Measurements from ENCODE around the gene ZNF362.
"Not testable (repeated sequence)": the region's sequence is repeated elsewhere in the genome, so short reads cannot be mapped to it uniquely, and the experiment has no call there.

The ZNF362 gene

GRCh38 chr1:33309351-33309750, 53.1 kb downstream of the ZNF362 start:
- DNase-seq: not testable (repeated sequence)

DNA sequence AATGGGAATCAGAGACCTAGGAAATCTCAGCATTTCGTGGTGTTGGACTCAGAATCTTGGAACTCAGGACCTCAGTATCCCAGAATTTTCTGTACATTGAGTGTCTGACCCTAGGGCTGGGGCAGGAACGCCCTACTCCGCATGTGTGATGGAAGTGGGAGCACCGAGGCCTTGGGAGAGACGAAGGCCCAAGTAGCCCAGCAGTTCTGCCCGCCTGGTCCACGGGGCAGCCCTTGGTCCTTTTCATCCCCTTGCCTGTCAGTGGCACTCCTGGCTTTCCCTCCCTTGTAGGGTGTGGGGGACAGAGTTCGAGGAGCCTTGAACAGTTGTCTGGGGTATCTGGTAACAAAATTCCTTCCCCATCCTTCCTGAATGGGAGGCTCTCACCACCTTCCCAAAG, 54.4 kb downstream of the ZNF362 start:
- no peak for DNase-seq

- DNase-seq: no peak
These were observed 55.6 kb downstream of the ZNF362 start for GRCh38 chr1:33311706-33312412.

GRCh38 chr1:33312413-33312749, 56.1 kb downstream of the ZNF362 start:
- no peak for DNase-seq

DNA sequence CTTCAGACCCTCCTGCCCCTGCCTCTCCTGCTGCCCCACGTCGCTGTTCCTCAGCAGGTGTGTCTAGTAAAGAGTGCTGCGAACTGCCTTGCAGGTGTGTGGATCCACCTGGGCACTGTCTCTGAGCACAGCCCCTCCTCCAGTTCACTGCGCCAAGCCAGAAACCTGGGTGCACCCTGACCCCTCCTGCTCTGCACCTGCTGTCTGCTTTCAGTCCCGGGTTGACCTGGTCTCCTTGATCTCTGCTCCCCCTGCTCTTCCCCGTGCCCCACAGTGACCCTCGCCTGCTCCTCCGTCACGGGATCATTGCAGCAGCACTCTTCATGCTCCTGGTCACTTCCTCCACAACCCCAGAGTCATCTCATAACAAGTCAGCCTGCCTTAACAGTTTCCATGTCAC, 58.1 kb downstream of the ZNF362 start:
- no peak for DNase-seq

- no peak for DNase-seq
These were observed 60.3 kb downstream of the ZNF362 start for GRCh38 chr1:33316601-33317000.

DNA sequence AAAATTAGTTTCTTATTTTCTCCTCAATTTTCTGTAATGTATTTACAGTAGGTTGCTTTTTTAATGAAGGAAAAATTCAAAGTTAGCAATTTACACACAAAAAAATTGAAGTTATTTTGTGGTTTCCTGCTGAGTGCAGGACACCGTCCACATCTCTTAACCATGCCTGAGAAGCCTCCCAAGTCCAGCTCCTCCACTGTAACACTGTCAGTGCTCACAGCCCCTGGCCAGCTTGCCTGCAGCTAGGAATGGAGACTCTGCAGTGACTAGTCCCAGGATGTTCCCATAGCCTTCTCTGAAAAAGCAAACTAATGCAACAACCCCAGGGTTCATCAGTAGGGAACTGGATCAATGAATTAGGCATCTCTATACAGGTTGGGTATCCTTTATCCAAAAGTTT, 61.1 kb downstream of the ZNF362 start:
- no peak for DNase-seq

- no peak for DNase-seq
These were observed 61.7 kb downstream of the ZNF362 start for GRCh38 chr1:33317946-33318345.

DNA sequence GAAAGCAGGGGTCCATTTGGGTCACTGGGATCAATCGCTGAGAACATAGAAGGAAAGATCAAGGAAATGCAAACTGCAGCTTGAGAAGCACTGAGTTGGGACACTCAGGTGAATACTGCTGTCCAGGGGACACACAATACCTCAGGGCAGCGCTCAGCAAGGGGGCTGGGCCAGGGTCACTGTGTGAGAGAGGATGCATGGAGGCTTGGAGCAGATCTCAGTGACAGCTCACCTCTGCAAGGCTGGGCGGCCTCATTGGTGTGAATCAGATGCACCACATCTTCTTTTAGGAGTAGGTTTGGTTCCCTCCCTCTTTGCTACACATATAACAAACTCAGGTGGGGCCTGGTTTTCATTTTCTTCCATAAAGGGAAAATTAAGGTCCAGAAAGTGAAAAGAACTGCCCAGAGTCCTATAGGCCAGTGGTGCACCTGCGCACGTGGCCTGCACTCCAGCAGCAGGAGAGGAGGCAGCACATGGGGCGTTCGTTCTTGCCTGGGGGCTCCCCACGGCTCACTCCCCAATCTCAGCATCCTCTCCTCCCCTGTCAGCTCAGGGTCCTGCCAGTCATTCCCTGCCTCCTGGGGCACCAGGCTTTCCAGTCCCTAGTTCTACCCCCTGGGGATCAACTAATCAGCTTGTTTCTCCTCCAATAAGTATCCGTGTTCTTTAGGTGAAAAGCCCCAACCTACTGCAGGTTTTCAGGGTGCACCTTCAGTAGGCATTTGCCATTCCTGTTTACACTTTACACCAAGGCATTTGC, 63.1 kb downstream of the ZNF362 start:
- DNase-seq: no peak

DNA sequence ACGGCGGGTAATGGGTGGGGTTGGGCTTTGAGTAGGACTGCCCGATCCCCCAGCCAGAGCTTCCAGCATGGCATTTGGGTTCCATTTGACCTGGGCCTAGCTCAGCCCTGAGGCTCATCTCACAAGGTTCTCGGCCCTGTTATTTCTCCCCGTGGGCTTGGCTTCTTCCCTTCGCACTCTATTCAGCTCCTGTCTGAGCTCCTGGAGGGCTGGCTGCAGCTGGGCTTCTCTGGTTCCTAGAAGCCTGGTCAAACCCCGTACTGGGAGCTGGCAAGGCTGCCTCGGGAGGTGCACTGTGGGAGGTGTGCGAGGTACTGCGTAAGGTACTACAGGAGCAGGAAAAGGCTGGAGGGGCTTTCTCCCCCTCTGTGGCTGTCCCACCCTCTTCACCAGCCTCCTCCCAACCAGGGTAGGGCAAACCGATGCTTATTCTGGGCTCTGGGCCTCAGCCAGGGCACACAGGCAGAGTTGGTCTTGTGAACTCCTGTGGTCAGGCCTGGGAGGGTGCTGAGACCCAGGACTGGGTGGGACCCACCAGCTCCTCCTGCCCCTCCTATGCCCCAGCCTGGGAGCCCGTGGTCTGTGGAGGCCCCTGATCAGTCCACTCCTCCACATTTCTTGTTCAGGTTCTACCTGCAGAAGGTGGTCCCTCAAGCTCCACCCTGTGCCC, 63.8 kb downstream of the ZNF362 start:
- no peak for DNase-seq

GRCh38 chr1:33320619-33321165, 64.4 kb downstream of the ZNF362 start, which contains the start of gene A3GALT2:
TSS of gene A3GALT2 (minus strand) at chr1:33321098. CDS start at chr1:33321098, 0 bp downstream.
- no peak for DNase-seq

GRCh38 chr1:33321178-33321577, 64.9 kb downstream of the ZNF362 start:
- DNase-seq: no peak

- DNase-seq: no peak
These were observed 65.8 kb downstream of the ZNF362 start for GRCh38 chr1:33322109-33322508.

- no peak for DNase-seq
These were observed 66.7 kb downstream of the ZNF362 start for GRCh38 chr1:33322870-33323585.

DNA sequence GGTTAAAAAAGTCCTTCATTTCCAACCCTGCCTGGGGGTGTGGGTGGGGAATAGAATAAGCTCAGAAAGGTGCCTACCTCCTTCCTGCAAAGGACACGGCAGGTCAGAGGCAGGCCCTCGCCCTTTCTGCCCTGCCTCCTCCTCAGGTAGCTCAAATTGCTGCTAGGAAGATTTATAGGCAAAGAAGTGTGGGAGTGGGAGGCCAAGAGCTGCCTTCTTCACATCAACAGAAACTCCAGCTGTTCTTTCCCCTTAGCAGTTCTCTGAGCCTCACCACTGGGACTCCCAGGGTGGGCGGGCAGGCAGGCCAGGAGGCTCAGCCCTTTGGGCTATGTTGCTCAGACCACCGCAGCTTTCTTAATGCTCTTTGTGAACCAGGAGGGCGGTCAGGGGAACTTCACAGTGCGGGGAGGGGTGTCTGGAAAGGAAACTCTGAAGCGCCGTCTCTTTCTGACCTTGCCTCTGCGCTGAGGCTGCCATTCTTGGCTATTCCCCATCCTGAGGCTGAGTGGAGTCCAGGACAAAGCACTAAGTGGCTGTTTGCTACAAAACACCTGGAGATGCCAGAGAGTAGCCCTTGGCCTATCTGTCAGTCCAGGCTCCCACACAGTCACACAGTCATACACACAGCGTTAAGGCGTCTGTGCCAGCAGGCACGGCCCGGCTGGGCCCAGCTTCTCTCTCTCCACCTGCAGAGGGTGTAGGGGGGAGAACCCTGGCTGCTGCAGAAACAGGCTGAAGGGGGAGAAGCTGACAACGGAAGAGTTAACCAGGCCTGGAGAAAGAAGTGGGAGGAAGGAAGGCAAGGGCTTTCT, 67.6 kb downstream of the ZNF362 start:
- DNase-seq: no peak

GRCh38 chr1:33324677-33325575, 68.6 kb downstream of the ZNF362 start:
- DNase-seq: no peak

GRCh38 chr1:33326785-33327184, 70.5 kb downstream of the ZNF362 start:
- DNase-seq: no peak

GRCh38 chr1:33327587-33328325, 71.5 kb downstream of the ZNF362 start:
- DNase-seq: no peak

DNA sequence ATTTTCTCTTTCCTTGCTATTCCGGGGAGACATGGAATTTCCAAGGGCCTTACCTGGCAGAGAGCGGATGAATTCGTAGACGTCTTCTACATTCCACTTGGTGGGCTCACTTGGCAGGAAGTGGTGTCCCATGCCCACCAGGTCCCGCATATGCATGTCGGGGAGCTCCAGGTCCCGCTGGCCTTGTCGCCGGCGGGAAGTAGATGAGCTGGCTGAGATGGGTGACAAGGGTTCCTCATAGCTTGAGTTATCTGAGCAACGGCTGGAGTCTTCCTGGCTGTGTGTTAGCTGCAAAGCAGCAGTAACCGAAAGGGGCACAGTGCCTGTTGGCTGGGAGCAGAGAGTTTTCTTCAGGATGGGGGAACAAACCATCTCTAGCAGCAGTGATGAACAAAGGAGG, 72.5 kb downstream of the ZNF362 start:
- no peak for DNase-seq

DNA sequence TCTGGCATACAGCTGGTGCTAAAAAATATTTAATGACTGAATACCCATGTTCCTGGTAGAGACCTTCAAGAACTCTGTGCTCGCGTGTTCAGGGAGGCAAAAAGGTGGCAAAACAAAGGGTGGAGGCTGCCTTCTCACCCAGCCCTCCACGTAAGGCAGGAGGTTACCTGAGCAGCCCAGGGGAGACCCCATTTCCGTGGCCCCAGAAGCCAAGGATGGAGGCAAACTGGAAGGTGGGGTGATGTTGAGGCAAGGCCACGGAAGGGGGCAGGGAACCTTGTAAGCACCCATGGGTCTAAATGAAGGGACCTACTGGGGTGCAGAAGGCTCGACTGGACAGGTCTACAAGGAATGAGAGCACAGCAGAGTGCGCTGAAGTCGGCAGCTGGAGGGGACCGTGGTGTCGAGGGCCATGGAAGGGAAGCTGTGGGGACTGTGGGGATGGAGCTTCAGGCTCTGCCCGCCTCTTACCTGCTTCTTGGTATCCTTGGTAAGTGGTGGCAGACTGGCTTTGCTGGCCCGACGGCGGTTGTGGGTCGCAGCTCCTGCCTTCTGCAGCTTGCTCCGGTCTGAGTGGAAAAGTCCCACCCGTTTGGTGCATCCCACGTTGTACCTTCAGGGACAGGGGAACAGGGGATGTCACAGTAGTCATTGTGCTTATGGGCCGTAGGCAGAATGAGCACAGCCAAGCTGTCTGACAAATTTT, 73.5 kb downstream of the ZNF362 start:
- DNase-seq: no peak

Measured in CD4-positive, alpha-beta T cell treated with Interleukin-21 for 1 hour (primary cell).